PC-9 (cell line): ENCODE results near the gene CHURC1.

Experiments used
- CTCF ChIP-seq: fragments of 200-600 bp; sonication (generic); conservative IDR thresholded peaks from 2 replicates; pipeline ENCODE4 v1.6.1; 2017; ENCODE audit warnings: mixed run types, antibody characterized with exemption, mild to moderate bottlenecking, moderate library complexity
- EZH2 ChIP-seq: fragments of 200-600 bp; sonication (generic); IDR thresholded peaks from 2 replicates; pipeline ENCODE4 v1.8.0; 2017; ENCODE audit warnings: antibody characterized with exemption, low read depth

GRCh38 chr14:64919215-64919614 is 5.0 kb downstream of the CHURC1 start:
- TF ChIP-seq CTCF = no peak
- no peak for TF ChIP-seq EZH2
